GM12873 (cell line): ENCODE data around the gene SLC51A.
A peak's percentile ranks its signal among the peaks of the same experiment; 100 is the strongest.

ENCODE experiments used
- CTCF ChIP-seq: IDR thresholded peaks from 2 replicates; pipeline ENCODE4 v1.5.1; 2012; ENCODE audit warnings: low read depth, mild to moderate bottlenecking, moderate library complexity, low read length, control low read depth; ENCODE audit not compliant: insufficient read depth; ENCODE audit errors: missing control alignments

The SLC51A gene

GRCh38 chr3:196186651-196187573 lies 29.4 kb upstream of the SLC51A start:
- TF ChIP-seq CTCF: no peak

GRCh38 chr3:196189566-196190347 lies 26.6 kb upstream of the SLC51A start:
- no peak for TF ChIP-seq CTCF

- peak; percentile 65 for TF ChIP-seq CTCF
Observed at GRCh38 chr3:196192036-196192523, 24.3 kb upstream of the SLC51A start.

GRCh38 chr3:196192524-196193051 lies 23.7 kb upstream of the SLC51A start:
- TF ChIP-seq CTCF: no peak

- no peak for TF ChIP-seq CTCF
Observed at GRCh38 chr3:196193133-196193735, 23.1 kb upstream of the SLC51A start.

- no peak for TF ChIP-seq CTCF
Observed at GRCh38 chr3:196193736-196194541, 22.4 kb upstream of the SLC51A start.
